Fibroblast of mammary gland (primary cell): Measurements from ENCODE around the gene CRLF3.

ENCODE experiments used
- DNase-seq: peaks from one replicate; pipeline ENCODE4 v3.0.0-alpha.2; 2010; ENCODE audit warnings: low read depth
- H3K4me3 ChIP-seq: 2 replicates; pipeline ENCODE4 v1.5.1; 2011; ENCODE audit warnings: low read depth, mild to moderate bottlenecking, low read length, moderate library complexity; ENCODE audit not compliant: control insufficient read depth
- CTCF ChIP-seq: conservative IDR thresholded peaks from 2 replicates; pipeline ENCODE4 v1.5.1; 2011; ENCODE audit warnings: low read depth, low read length, inconsistent platforms; ENCODE audit not compliant: control insufficient read depth, insufficient read depth

CRLF3 gene, protein sequence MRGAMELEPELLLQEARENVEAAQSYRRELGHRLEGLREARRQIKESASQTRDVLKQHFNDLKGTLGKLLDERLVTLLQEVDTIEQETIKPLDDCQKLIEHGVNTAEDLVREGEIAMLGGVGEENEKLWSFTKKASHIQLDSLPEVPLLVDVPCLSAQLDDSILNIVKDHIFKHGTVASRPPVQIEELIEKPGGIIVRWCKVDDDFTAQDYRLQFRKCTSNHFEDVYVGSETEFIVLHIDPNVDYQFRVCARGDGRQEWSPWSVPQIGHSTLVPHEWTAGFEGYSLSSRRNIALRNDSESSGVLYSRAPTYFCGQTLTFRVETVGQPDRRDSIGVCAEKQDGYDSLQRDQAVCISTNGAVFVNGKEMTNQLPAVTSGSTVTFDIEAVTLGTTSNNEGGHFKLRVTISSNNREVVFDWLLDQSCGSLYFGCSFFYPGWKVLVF

GRCh38 chr17:30824356-30825145 is at the start of gene CRLF3:
TSS of gene CRLF3 (minus strand) at chr17:30824692. CDS start at chr17:30824651, 41 bp downstream.
- peak; percentile 16 for TF ChIP-seq CTCF
- peak within 1 kb of the TSS; percentile 95 for H3K4me3 ChIP-seq
- peak; percentile 84 for DNase-seq

DNA sequence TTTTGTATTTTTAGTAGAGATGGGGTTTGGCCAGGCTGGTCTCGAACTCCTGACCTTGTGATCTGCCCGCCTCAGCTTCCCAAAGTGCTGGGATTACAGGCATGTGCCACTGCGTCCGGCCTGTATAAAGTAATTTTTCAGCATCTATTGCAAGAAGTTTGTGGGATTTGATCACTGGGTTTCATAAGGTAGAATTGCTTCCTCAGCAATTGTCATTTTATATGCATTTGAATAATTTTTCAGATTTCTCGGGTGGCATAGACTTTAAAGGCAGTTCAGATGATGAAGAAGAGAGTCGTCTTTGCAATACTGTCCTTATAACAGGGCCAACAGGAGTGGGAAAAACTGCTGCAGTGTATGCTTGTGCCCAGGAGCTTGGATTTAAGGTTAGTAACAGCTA is 44.5 kb upstream of the CRLF3 start:
- no peak for DNase-seq
- TF ChIP-seq CTCF, result no peak
- no peak overlapping the region for H3K4me3 ChIP-seq

- TF ChIP-seq CTCF, result no peak
- H3K4me3 ChIP-seq, result no peak overlapping the region
- no peak for DNase-seq
Measured at GRCh38 chr17:30864636-30865035, 40.1 kb upstream of the CRLF3 start.

- peak; percentile 14 for DNase-seq
- no peak for TF ChIP-seq CTCF
- H3K4me3 ChIP-seq, result no peak overlapping the region
Measured at GRCh38 chr17:30858556-30859250, 34.2 kb upstream of the CRLF3 start.

DNA sequence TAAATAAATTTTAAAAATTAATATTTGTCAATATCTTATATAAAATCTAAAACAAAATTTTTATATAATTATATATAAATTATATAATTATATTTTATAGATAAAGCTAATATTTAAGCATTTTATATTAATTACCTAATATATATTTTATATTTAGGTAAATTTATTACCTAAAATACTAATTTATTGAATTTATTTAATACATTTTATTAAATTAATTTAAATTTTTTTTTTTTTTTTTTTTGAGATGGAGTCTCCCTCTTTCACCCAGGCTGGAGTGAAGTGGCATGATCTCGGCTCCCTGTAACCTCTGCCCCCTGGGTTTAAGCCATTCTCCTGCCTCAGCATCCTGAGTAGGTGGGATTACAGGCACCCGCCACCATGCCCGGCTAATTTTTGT is 29.7 kb upstream of the CRLF3 start:
- no peak for DNase-seq
- TF ChIP-seq CTCF, result no peak

GRCh38 chr17:30848021-30848420 is 23.5 kb upstream of the CRLF3 start:
- H3K4me3 ChIP-seq, result no peak overlapping the region
- TF ChIP-seq CTCF, result no peak

More for the DNA sequence above, 29.7 kb upstream of the CRLF3 start:
- H3K4me3 ChIP-seq, result no peak overlapping the region

More at GRCh38 chr17:30848021-30848420, 23.5 kb upstream of the CRLF3 start:
- DNase-seq, result no peak
